K562 (cell line): Measurements from ENCODE around the gene SHB. TPM values are rescaled to one million over a fixed set of nuclear protein-coding genes. Genes with fewer than 3 reads are reported as not detected.

Experiments
- ATAC-seq: fragments of 200-7000 bp; cut with Tn5 transposase; 3 replicates; pipeline ENCODE4 v1.9.1; 2020; ENCODE audit warnings: moderate library complexity
- BruUV-seq: library from RNA; stranded (reverse); fragments of 400-500 nt; replicated peaks from 2 replicates; lab custom pipeline; 2021; lab: Mats Ljungman, UMichigan
- CTCF ChIA-PET: fragments of 300-600 bp; formaldehyde crosslinking; extraction: SDS; loops from one replicate; lab custom pipeline; 2021; ENCODE audit warnings: low intra/inter-chr PET ratio; lab: Yijun Ruan, JAX
- POLR2A ChIA-PET: fragments of 300-600, 350-650 bp; sonication (Branson Sonifier 250); formaldehyde crosslinking; extraction: SDS; loops from one replicate; lab custom pipeline; 2021; ENCODE audit warnings: antibody characterized with exemption, inconsistent platforms; lab: Yijun Ruan, JAX
- DNase-seq, 4 experiments: peaks; one replicate each; pipeline versions ENCODE4 v3.0.0 to v3.0.0-alpha.2; 2011 to 2018; ENCODE audit warnings: low spot score in 3 of 4, mixed read lengths in 3 of 4; ENCODE audit errors: extremely low read depth in 1 of 4
- FAIRE-seq: peaks from 2 replicates; lab custom pipeline; 2011; peaks lifted over from hg19 to GRCh38; lab: Jason Lieb, UNC
- H2AFZ ChIP-seq: 2 replicates; pipeline ENCODE4 v1.6.0; 2011; ENCODE audit warnings: low read depth, low read length, control low read depth, inconsistent platforms
- H3K27ac ChIP-seq: fragments of 200-600 bp; 3 replicates; pipeline ENCODE4 v1.8.0; 2011; ENCODE audit warnings: low read depth, mild to moderate bottlenecking, control low read depth, inconsistent platforms, low read length, moderate library complexity, mixed read lengths; ENCODE audit errors: extremely low read depth
- H3K27me3 ChIP-seq, 2 experiments: fragments of 300-600 bp in 1 of 2; 2 replicates in 1 of 2; 3 replicates in 1 of 2; pipeline versions ENCODE4 v1.6.0 to v1.8.0; 2011; ENCODE audit warnings: inconsistent platforms in 2 of 2, low read length in 2 of 2, mild to moderate bottlenecking in 1 of 2, mixed read lengths in 1 of 2, moderate library complexity in 1 of 2; ENCODE audit not compliant: control insufficient read depth in 2 of 2, insufficient read depth in 2 of 2
- H3K36me3 ChIP-seq: fragments of 300-600 bp; 3 replicates; pipeline ENCODE4 v1.8.0; 2011; ENCODE audit warnings: mild to moderate bottlenecking, low read length, inconsistent platforms; ENCODE audit not compliant: control insufficient read depth, insufficient read depth
- H3K4me1 ChIP-seq, 2 experiments: fragments of 200-600 bp in 1 of 2; replicated peaks in 1 of 2; 2 replicates in 1 of 2; 3 replicates in 1 of 2; pipeline versions ENCODE4 v1.5.1 to v1.8.0; 2011; ENCODE audit warnings: inconsistent platforms in 2 of 2, low read length in 2 of 2, mild to moderate bottlenecking in 1 of 2, mixed read lengths in 1 of 2, moderate library complexity in 1 of 2; ENCODE audit not compliant: control insufficient read depth in 2 of 2, insufficient read depth in 2 of 2
- H3K4me2 ChIP-seq: 2 replicates; pipeline ENCODE4 v1.6.1; 2011; ENCODE audit warnings: low read length, control low read depth, inconsistent platforms, mixed read lengths; ENCODE audit not compliant: insufficient read depth
- H3K4me3 ChIP-seq: fragments of 200-600 bp; sonication (generic), shearing (Covaris generic); 2 replicates; pipeline ENCODE4 v1.5.1; 2016; ENCODE audit warnings: control low read depth, inconsistent platforms
- H3K79me2 ChIP-seq: fragments of 200-600 bp; 3 replicates; pipeline ENCODE4 v1.8.0; 2011; ENCODE audit warnings: low read length, inconsistent platforms; ENCODE audit not compliant: control insufficient read depth, insufficient read depth
- H3K9ac ChIP-seq, 2 experiments: 2 replicates each; pipeline versions ENCODE4 v1.6.0 to v1.6.1; 2011; ENCODE audit warnings: low read depth in 2 of 2, low read length in 2 of 2, control low read depth in 1 of 2, inconsistent platforms in 1 of 2, mild to moderate bottlenecking in 1 of 2, mixed read lengths in 1 of 2; ENCODE audit not compliant: insufficient read depth in 1 of 2
- H3K9me1 ChIP-seq: one replicate; pipeline ENCODE4 v1.6.0; 2011; ENCODE audit warnings: inconsistent platforms, mild to moderate bottlenecking, low read length, moderate library complexity; ENCODE audit not compliant: control insufficient read depth, insufficient read depth
- H3K9me3 ChIP-seq: replicated peaks from 2 replicates; pipeline ENCODE4 v1.5.1; 2011; ENCODE audit warnings: low read depth, low read length, inconsistent platforms; ENCODE audit not compliant: control insufficient read depth, insufficient read depth
- H4K20me1 ChIP-seq: replicated peaks from 2 replicates; pipeline ENCODE4 v1.6.1; 2011; ENCODE audit warnings: low read length, inconsistent platforms, mixed read lengths; ENCODE audit not compliant: control insufficient read depth, insufficient read depth
- DDX20 ChIP-seq: fragments of 450-650 bp; IDR thresholded peaks from 2 replicates; pipeline ENCODE4 v1.6.1; 2016; ENCODE audit warnings: missing genetic modification characterization, low read depth, mild to moderate bottlenecking, missing compliant biosample characterization, moderate library complexity
- MEIS2 ChIP-seq: fragments of 450-650 bp; IDR thresholded peaks from 2 replicates; pipeline ENCODE4 v1.6.1; 2014; ENCODE audit warnings: mild to moderate bottlenecking; ENCODE audit not compliant: partially characterized antibody
- NELFE ChIP-seq: IDR thresholded peaks from 2 replicates; pipeline ENCODE4 v1.6.1; 2011; ENCODE audit warnings: mild to moderate bottlenecking; ENCODE audit not compliant: insufficient read depth, insufficient read length
- SMARCC2 ChIP-seq: fragments of 450-650 bp; IDR thresholded peaks from 2 replicates; pipeline ENCODE4 v1.6.1; 2017; ENCODE audit warnings: antibody characterized with exemption, moderate library complexity, mild to moderate bottlenecking, low read depth
- ZBTB40 ChIP-seq, 2 experiments: fragments of 450-650 bp in 1 of 2; sonication (generic) in 1 of 2; formaldehyde crosslinking in 1 of 2; IDR thresholded peaks; 2 replicates each; pipeline versions ENCODE4 v1.7.1 to v1.9.0; 2016 to 2022; ENCODE audit warnings: inconsistent platforms in 1 of 2, mild to moderate bottlenecking in 1 of 2, missing genetic modification reagents in 1 of 2
- ZNF518B ChIP-seq: fragments of 250-450 bp; sonication (Bioruptor Pico); IDR thresholded peaks from 2 replicates; pipeline ENCODE4 v1.5.0; 2021; ENCODE audit warnings: mild to moderate bottlenecking, moderate library complexity
- WGBS: fragments of 100-300 bp; shearing (Covaris generic); methylation state at CpG from one replicate; pipeline ENCODE4 v1.1.6; 2016; ENCODE audit warnings: low coverage, mixed read lengths; ENCODE audit not compliant: insufficient coverage; ENCODE audit errors: missing lambda C conversion rate; 5-methylcytosine and 5-hydroxymethylcytosine counted together
- in situ Hi-C: fragments of 300-500 bp; cut with MboI; formaldehyde crosslinking; loops from 4 replicates; pipeline ENCODE4 v1.15.0; 2018; ENCODE audit warnings: inconsistent platforms, mixed read lengths
- intact Hi-C: fragments of 100-400 bp; cut with micrococcal nuclease; formaldehyde crosslinking; loops from 2 replicates; pipeline ENCODE4 v1.14.2; 2022
- polyA plus RNA-seq, 8 experiments: library from polyadenylated mRNA; depleted of rRNA in 4 of 8; stranded (reverse) in 5 of 8; unstranded in 3 of 8; fragments of >200 nt; fragmentation: Nextera tagmentation in 2 of 8; fragmentation: Illumina TruSeq in 1 of 8; extraction: Ambion mirVana in 2 of 8; extraction: Trizol in 1 of 8; gene quantifications; 2 replicates each; pipeline versions ENCODE4 v1.2.1 to v1.2.3, GENCODE V29; 2011 to 2014; ENCODE audit warnings: inconsistent platforms in 1 of 8, missing spikeins in 1 of 8
- total RNA-seq, 7 experiments: library from RNA; depleted of rRNA in 6 of 7; stranded (reverse); fragments of >200 nt in 6 of 7; fragmentation: Illumina TruSeq in 2 of 7; extraction: Trizol in 2 of 7; gene quantifications; 2 replicates each; pipeline versions ENCODE4 v1.2.1 to v1.2.3, GENCODE V29; 2011 to 2021; ENCODE audit warnings: low replicate concordance in 1 of 7

SHB gene
- total and polyA plus RNA-seq, 9 of the 15 experiments (the other 6 are each of a cell fraction or from before 2014, with no cell fraction given) = 0.78 to 16.0 (median 5.3) TPM

GRCh38 chr9:37978481-37978864 lies 90.6 kb downstream of the SHB start (continued):
- no peak for TF ChIP-seq ZNF518B (CRISPR knock-in tag)
- TF ChIP-seq DDX20 (tag) = no peak

- POLR2A ChIA-PET = no interaction called here
- TF ChIP-seq ZBTB40 (IDR thresholded peaks at IDR 0.05) = no peak
- TF ChIP-seq ZBTB40 (CRISPR knock-in tag; IDR thresholded peaks at IDR 0.05) = no peak
- TF ChIP-seq SMARCC2 = no peak
- no peak for TF ChIP-seq NELFE
- peak; percentile 23 for TF ChIP-seq MEIS2
Observed at GRCh38 chr9:37977851-37978480, 91.1 kb downstream of the SHB start.

More at GRCh38 chr9:37977851-37978480, 91.1 kb downstream of the SHB start:
- WGBS = 36% methylated on average over 5 of the region's 5 CpGs
- intact Hi-C loops (no loop called here), in situ Hi-C loops (no loop called here)
- no peak overlapping the region for H3K4me3 ChIP-seq
- CTCF ChIA-PET = no interaction called here
- BruUV-seq = no TSS peak
- peaks cover 4% of the 10 kb centered on the region; the same call in 2 of the 3 replicates for H3K36me3 ChIP-seq
- no peak overlapping the region for H2AFZ ChIP-seq
- H3K4me1 ChIP-seq = peaks cover 0 to 19% of the 10 kb centered on the region in 2 experiments; a peak in 4 of 5 replicates
- H4K20me1 ChIP-seq = peaks cover 14% of the 10 kb centered on the region
- no peaks in the 10 kb centered on the region for H3K79me2 ChIP-seq
- FAIRE-seq = peak; percentile 15
- no peaks in the 10 kb centered on the region for H3K9me3 ChIP-seq
- no peak for ATAC-seq
- no peak overlapping the region for H3K9ac ChIP-seq
- H3K9me1 ChIP-seq = no peaks in the 10 kb centered on the region
- DNase-seq = no peak
- no peak overlapping the region for H3K27ac ChIP-seq
- H3K27me3 ChIP-seq = no peaks in the 10 kb centered on the region
- no peak overlapping the region for H3K4me2 ChIP-seq
